ENCODE results near the gene CFI.
A peak's percentile ranks its signal among the peaks of the same experiment; 100 is the strongest.

Gene CFI

DNA sequence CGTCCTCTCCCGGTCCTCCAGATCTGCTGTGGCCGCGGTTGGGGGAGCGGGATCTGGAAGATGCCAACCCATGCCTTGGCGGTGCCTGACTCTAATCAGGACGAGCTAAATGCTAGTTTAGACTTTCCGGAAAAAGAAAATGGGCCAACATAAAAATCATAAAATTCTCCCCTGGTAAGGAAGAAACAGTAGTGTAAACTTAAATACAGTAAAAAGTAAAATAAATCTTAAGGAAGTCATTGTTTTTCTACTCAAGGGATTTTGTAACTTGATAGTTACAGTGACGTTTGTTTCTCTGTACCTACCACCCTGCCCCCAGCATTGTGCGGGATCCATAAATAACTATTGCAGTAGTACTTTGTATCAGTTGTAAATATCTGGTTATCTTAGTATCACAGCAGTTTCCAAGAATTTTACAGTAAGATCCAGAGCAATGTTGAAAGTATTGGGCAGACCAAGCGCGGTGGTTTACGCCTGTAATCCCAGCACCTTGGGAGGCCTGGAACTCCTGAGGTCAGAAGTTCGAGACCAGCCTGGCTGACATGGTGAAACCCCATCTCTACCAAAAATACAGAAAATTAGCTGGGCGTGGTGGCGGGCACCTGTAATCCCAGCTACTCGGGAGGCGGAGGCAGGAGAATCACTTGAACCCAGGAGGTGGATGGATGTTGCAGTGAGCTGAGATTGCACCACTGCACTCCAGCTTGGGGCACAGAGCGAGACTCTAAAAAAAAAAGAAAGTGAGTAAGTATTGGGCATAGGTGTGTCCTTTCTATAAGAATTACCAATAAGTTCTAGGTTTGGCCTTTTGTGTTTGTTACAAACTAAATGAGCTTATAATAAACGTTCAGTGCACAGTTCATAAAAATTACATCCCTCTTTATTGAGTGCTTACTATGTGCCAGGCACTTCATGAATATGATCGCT, 70.9 kb downstream of the CFI start:
- DNase-seq (ENCODE audit: low read depth, low spot score) = no peak

DNA sequence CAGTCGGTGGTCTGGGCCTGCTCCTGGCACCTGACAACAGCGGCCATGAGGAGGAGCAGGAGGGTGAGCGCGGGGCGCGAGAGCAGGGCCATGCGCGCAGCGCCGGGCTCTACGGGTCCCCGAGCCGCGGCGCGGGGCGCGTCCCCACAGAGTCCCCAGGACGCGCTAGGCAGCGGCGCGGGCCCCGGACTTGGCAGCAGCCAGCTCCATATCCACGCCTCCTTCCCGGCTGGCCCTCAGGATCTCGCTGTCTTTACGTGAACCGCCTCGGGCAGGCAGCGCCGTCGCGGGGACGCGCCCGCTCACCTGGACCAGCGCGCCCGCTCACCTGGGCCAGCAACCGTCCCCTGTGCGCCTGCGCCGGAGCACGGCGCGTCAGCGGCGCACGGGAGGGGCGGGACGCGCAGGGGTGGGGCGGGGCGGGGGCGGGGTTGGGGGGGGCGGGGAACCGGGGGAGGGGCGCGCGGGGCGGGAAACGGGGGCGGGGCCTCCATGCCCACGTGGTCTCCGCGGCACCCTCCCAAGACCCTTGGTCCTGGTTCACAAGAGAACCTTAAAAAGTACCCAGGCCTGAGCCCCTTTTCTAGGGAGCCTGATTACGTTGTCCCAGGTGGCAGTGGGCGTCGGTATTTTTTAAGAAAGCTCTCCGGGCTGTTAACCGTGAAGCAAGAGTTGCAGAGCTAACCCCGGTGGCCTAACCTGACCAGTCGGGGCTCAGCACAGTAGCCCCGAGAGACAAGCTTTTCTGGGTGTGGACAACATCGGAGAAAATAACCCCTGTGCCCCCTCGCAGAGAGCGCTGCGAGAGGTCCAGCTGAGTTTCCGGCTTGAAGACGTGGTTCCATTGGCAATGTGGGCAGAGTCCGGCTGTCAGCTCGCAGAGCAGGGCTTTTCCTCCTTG, 71.8 kb downstream of the CFI start, which contains the start of gene PLA2G12A:
TSS of gene PLA2G12A (minus strand) at position 353 of the 901 bp plus-strand sequence. CDS start at position 92, 261 bp downstream.
- peak; percentile 62 for DNase-seq (ENCODE audit: low read depth, low spot score)

DNA sequence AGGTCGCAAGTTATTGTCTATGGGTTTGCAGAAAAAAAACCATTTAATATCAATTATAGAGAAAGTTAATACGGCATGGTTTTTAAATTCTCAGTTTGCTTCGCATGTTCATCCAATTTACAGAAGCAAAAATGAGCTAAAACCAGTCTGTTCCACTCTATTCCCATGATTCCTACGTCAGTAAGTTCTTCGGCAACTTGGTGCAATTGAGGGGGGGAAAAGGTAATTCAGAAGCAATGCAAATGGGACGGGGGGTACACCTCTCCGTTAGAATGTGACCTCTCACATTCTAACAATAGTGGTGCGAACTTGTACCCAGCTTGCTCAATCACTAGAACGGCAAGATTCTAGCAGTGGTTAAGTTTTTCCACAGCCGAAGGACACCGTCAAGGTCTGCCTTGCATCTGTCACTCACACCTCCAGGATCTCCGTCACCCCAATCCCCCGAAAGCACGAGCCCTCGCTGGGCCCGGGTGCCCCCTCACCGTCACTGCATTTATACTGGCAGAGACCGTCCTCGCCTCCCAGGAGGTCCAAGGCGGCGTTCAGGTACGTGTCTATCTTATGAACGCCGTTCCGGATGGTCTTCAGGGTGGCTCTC, 72.6 kb downstream of the CFI start:
- DNase-seq (ENCODE audit: low read depth, low spot score) = peak; percentile 0

DNA sequence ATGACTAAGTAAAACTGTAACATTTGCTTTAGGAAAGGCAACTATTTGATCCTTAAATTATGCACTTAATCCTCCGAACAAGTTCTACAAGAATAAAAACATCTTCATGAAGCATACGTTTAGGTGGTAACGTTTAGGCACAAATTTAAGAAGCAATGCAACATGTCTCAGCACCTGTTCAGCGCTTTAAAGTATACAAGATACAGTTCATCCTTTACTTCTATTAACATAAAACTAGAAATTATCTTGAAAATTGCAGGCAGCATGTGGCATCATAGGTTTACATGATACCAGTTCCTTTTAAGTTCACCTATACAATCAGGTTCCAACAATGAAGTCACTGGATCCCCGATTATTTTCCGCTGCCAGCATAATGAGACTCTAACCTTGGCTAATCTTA, 73.4 kb downstream of the CFI start:
- DNase-seq (ENCODE audit: low read depth, low spot score) = no peak

DNA sequence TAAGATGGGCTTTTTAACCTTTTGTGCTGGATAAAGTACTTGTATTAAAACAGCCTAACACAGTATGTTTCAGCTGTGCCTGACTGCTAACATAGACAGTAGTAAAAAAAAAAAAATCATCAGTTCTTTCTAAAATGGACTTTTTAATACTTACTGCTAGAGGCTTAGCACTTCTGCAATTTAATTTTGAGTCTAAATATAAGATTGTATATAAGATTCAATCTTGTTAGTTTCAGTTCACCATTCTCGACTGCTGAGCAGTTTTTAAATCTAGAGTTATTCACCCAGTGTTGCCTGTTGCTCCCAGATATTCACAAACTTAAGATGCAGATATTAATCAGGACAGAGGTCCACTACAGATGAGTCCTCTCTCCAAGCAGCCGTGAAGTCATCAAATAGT, 78.7 kb downstream of the CFI start:
- no peak for DNase-seq (ENCODE audit: low read depth, low spot score)

DNA sequence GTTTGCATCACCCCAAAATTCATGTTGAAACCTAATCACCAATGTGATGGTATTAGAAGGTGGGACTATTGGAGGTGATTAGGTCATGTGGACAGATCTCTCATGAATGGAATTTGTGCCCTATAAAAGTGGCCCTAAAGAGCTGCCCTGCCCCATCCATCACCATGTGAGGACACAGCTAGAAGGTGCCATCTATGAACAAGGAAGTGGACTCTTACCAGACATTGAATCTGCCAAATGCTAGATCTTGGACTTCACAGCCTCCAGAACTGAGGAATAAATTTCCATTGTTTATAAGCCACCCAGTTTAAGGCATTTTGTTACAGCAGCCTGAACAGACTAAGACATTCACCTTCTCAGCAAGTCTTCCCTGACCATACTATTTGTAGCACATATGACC, 79.4 kb downstream of the CFI start:
- DNase-seq (ENCODE audit: low read depth, low spot score) = no peak

DNA sequence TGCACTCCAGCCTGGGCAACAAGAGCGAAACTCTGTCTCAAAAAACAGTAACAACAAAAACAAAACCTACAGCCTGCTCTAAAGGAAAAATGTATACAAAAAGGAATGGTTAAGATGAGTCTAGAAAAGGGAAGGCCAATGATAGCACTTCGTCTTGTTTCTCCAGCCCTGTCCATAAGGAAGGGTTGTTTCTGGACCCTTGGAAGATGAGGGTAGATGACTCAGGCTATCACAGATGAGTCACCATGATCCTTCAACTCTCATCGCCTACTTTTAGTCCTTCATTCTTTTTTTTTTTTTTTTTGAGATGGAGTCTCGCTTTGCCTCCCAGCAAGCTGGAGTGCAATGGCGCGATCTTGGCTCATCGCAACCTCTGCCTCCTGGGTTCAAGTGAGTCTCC, 80.8 kb downstream of the CFI start:
- no peak for DNase-seq (ENCODE audit: low read depth, low spot score)

DNA sequence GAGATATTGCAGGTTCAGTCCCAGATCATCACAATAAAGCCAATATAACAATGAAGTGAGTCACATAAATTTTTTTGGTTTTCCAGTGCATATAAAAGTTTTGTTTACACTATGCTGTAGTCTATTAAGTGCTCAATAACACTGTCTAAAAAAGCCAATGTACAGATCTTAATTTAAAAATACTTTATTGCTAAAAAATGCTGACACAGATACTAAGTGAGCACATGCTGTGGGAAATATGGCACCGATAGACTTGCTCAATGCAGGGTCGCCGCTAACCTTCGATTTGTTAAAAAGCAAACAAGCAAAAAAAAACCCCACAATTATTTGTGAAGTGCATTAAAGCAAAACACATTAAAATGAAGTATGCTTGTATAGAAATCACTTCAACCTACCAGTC, 82.2 kb downstream of the CFI start:
- DNase-seq (ENCODE audit: low read depth, low spot score) = no peak

DNA sequence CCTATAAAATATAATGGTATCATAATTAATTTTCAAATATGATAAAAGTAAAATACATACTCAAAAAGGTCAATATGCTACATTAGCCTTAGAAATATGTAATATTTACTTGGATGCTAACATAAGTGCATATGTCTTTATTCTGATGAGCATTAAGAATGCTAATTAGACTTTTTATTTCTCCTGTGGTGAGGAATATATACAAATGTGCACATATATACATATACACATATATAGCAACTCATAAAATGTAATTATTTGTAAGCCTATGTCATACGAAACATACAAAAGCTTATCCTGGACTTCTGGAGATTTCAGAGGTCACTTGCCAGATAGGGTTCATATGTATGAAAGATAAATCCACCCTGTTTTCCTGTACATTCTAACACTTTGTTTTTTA, 83.0 kb downstream of the CFI start:
- DNase-seq (ENCODE audit: low read depth, low spot score) = no peak

DNA sequence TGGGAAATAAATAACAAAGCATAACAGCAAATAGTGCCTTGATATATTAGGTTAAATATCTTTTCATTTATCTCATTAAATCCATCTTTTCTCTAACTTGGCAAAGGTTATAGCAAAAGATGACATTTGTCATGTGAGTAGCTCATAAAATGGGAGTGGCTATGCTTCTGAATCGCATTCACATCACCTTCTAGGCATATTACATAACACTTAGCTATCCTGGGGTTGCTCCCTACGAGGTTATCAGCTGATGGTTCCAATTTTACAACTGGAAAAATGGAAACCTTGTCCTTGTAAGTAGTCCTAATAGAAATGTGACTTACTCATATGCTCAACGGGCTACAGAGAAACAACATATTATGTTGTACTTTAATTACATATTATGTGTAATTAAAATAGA, 88.3 kb downstream of the CFI start:
- no peak for DNase-seq (ENCODE audit: low read depth, low spot score)

DNA sequence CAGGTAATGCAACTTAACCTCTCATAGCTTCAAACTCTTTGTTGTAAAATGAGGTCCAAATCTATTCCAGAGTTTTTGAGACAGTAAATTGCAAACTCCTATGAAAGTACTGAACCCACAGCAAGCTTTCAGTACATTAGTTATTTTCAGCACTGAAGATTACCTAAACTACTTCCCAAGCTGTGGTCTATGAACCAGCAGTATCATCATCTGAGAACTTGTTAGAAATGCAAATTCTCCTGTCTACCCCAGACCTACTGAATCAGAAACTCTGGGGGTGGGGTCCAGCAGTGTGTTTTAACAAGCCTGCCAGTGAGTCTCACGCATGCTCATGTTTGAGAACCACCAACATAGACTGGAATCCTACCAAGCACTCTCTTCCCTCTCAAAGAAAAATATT, 92.8 kb downstream of the CFI start:
- no peak for DNase-seq (ENCODE audit: low read depth, low spot score)

DNA sequence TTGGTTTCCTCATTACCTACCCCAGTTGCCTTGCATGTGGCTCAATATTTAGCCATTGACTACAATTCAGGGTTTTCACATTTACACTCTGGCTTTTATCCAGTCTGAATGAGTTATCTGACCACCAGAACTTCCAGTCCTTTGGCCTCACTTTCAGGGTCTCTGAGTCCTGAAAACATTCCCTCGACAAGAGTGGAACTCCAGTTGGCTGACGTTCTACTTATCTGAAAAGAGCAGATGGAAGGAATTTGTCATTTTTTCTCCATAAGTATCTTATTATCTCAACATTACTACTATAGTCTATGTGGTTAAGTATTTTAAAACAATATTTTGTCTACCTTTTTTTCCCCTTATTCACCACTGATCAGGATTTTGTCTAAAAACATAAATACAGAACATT, 93.4 kb downstream of the CFI start:
- no peak for DNase-seq (ENCODE audit: low read depth, low spot score)

DNA sequence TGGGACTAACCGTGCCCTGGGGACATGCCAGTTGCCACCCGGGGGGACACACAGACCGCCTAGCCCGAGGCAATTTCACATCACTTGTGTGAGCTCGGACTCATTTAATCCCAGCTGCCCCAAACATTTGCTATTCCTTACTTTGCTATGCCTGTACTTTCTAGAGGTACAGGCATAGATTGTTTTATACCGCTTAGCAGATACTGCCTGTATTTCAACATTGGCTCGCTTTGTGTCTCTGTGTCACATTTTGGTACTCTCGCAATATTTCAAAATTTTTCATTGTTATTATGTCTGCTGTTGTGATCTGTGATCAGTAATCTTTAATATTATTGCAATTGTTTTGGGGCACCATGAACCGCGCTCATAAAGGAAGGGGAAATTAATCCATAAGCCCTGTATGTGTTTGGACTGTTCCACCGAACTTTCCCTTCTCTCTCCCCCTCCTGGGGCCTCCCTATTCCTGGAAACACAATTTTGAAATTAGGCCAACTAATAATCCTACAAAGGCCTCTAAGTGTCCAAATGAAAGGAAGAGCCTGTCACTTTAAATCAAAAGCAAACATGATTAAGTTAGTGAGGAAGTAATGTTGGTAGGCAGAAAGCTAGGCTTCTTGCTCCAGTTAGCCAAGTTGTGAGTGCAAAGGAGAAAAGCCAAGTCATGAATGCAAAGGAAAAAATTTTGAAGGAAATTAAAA, 98.0 kb downstream of the CFI start:
- no peak for DNase-seq (ENCODE audit: low read depth, low spot score)

DNA sequence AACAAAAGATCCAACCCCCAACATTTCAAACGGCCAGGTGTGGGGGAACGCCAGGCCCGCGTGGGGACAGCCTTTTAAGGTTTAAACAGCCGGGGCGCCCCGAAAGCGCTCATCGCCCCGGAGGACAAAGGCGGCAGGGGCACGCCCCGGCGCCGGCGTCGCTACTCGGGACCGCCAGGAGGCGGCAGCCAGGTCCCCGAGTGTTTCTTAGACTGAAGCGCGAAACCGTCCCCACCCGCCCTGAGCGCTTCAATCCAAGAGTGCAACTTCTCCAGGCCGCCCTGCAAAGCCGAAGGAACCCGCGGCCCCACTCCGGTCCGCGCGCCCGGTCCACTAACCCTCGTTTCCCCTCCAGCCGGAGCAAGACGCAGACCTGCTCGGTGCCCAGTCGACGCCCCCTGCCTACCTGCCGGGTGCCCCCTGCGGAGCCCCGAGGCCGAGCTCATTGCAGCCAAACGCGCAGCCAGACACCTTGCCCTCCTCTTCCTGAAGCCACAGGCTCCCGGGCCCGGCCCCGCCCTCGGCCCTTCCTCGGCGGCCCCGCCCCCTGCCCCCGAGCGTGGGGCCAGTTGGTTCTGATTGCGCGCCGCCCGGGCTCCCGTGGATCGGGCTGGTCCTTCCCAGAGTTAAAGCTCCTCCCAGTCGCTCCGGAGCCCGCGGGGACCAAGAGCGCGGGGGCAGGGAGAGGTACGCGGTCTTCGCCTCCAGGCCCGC, 98.7 kb downstream of the CFI start, which contains the start of gene CASP6:
TSS of gene CASP6 (minus strand) at position 496 of the 714 bp plus-strand sequence. CDS start at position 446, 50 bp downstream.
- DNase-seq (ENCODE audit: low read depth, low spot score) = peak; percentile 41

DNA sequence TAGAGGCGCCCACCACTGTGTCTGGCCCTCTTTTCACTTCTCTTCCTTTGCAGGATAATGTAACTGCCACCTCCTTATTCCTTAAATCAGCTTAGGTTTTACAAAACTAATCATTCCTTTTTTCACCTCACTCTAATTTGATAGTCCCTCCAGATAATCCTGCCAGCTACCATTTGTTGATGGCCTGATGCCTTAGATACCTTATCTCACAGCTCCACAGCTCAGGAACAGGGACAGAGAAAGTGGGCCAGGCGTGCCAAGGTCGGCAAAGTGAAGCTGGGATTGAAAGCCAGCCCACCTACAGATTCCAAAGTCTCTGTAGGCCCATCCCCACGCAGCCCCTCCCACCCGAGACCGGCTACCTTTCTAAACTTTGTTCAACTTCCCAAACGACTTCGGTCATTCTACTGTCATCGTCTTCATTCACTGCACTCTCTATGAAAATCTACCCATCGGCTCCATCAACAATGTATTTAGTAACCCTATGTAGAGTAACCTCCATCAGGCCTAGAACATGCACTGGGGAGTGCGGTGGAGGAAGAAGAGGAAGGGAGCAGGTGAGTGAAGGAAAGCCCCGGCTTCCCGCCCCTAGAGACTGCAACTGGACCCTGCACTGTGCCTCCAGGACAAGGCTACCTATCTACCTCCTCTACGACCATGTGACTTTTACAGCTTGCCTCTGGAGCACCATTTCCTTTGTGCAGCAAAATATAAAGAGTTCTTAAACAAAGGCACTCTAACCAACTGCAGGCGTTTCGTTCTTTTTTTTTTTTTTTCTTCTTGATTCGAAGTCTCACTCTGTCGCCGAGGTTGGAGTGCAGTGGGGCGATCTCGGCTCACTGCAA, 100.0 kb downstream of the CFI start:
- DNase-seq (ENCODE audit: low read depth, low spot score) = no peak

DNA sequence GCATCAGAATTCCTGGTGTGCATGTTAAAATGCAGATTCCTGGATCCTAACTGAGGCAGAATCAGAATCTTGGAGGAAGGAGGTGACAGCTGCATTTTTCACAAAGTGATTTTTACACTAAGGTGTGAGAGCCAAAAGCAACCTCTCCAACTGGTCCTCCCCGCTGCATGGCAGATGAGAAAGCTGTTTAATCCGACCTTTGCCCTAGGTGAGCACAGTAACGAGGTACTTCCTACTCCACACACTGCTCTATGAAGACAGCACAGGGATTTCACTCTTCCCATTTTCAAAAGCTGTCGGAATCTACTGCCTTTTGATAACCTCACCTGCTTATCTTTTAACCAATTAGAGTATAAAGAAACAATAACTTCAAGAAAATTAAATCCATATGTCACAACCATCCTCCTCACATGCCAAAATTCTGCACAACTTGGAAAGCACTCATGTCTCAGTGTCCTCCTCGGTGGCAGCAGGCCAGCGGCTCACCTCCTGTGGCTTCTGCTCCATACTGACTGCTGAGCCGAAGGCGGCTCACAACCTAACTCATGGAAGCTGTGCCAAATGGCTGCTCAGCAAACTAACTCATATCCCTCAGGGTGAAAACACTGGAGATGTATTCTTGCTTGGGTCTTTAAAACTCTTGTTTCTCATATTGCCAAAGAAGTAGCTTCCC, 102.1 kb downstream of the CFI start:
- DNase-seq (ENCODE audit: low read depth, low spot score) = no peak

DNA sequence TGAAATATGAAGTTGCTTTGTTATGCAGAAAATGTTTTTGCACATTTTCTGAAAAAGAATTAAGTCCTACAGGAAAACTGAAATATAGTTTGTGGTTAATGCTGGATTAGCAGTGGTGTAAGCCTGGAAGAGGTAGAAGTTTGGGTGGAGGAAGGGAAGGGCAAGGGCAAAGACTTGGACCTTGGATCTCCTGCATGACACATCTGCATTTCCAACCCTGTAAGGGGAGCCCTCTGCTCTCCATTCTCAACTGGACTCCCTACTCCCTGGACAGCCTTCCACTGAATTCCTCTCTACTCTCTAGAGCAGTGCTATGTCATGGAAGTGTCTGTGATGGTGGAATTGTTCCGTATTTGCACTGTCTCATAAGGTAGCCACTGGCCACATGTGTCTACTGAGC, 103.1 kb downstream of the CFI start:
- no peak for DNase-seq (ENCODE audit: low read depth, low spot score)

DNA sequence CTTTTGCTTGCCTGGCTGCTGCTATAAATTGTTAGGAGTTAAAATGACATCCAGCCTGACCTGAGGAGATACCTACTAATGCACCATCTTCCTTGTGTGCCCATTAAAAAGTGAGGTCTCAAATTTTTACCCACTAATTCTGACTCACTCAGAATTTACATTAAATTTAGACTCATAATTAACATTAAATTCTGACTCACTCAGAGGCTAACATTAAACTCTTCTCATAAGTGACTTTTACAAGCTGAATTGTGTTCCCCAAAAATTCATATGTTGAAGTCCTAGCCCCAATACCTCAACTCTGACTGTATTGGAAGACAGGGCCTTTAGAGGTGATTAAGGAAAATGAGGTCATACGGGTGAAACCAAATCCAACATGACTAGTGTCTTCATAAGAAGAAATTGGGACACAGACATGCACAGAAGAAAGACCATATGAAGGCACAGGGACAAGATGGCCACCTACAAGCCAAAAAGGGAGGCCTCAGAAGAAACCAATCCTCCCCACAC, 110.3 kb downstream of the CFI start:
- no peak for DNase-seq (ENCODE audit: low read depth, low spot score)
